NOMO-1 (cell line): Measurements from ENCODE around the gene STARD5.
"Not testable (repeated sequence)": the region's sequence is repeated elsewhere in the genome, so short reads cannot be mapped to it uniquely, and the experiment has no call there.

Source experiments
- DNase-seq, 2 experiments: peaks; one replicate each; lab custom pipeline; 2025; ENCODE audit not compliant: unreplicated experiment in 2 of 2; lab: John Stamatoyannopoulos, UW

STARD5 gene

DNA sequence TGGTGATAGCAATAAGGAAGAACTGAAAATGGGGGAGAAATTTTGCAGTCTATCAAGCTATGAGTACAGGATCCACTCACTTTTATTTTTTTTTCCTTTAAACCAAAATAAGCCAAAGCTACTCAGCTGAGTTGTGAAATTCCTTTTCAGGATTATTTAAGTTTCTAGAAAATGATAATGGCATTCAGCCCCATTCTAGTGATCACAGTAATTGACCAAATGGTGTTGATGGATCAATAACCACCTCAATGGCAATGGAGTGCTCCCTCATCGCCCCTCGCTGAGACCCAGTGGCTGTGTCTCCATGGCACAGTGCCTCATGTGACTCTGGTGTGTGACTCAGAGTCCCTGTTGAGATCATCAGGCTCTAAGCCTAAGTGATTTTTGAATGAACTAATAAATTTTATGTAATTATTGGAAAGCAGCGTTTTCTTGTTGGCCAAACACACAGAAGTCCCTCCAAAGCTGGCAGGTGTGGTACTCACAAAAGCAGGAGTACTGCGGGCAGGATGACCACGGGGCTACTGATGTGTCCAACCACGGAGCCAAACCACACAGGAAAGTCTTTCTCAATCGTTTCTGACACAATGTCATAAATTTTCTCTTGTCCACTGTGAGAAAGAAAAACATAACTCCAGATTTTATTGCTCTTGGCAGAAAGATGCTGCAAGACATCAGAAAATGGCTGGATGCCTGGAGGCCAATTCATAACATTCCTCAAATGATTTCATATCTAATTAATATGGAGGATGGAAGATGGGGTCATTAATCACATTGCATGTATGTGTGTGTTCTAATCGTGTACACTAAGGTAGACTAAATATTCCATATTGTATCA, 14.4 kb upstream of the STARD5 start:
- DNase-seq, result peak; percentile 26 to 63

- DNase-seq, result no peak
Measured at GRCh38 chr15:81337713-81338157, 13.8 kb upstream of the STARD5 start.

- DNase-seq, result no peak
Measured at GRCh38 chr15:81337241-81337640, 13.3 kb upstream of the STARD5 start.

- no peak for DNase-seq
Measured at GRCh38 chr15:81336568-81336967, 12.6 kb upstream of the STARD5 start.

GRCh38 chr15:81335631-81336030, 11.7 kb upstream of the STARD5 start:
- DNase-seq, result no peak

- DNase-seq, result no peak
Measured at GRCh38 chr15:81334768-81335435, 11.0 kb upstream of the STARD5 start.

GRCh38 chr15:81333363-81333762, 9.4 kb upstream of the STARD5 start:
- DNase-seq, result no peak

GRCh38 chr15:81332326-81332725, 8.4 kb upstream of the STARD5 start:
- no peak for DNase-seq

- DNase-seq, result no peak
Measured at GRCh38 chr15:81331600-81331999, 7.7 kb upstream of the STARD5 start.

GRCh38 chr15:81331141-81331540, 7.2 kb upstream of the STARD5 start:
- not testable (repeated sequence) for DNase-seq

- DNase-seq, result no peak
Measured at GRCh38 chr15:81330366-81331090, 6.6 kb upstream of the STARD5 start.

GRCh38 chr15:81329446-81329845, 5.5 kb upstream of the STARD5 start:
- no peak for DNase-seq

- no peak for DNase-seq
Measured at GRCh38 chr15:81327516-81327915, 3.6 kb upstream of the STARD5 start.

DNA sequence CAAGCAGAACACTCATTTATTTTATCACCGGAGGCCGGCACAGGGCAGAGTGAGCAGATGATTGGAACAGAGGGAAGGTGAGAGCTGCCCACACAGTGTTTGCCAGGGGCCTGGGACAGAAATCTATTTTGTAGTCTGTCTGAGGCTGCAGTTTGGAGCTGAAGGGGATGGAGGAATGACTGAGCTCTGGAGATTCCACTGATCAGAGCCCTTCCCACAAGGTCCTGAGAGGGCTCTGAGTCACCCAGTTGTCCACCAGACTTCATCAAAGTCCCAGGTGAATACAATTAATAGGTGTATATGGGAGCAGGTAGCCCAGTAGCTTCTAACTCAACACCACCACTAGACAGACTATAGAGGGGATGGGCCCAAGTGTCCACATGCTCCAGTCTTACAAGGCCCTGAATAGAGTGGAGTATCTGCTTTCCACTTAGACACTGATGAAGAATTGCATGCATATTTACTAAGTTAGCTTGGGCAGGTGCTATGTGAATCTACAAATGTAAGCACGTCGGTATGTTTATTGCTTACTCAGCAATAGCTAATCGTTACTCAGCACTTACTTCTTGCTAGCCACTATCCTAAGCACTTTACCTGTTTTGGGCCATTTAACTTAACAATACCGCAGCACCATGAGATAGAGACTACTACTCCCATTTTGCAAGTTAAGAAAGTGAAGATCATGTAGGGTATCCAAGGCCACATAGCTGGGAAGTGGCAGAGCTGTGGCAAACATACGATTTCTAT, 2.7 kb upstream of the STARD5 start:
- DNase-seq, result no peak

DNA sequence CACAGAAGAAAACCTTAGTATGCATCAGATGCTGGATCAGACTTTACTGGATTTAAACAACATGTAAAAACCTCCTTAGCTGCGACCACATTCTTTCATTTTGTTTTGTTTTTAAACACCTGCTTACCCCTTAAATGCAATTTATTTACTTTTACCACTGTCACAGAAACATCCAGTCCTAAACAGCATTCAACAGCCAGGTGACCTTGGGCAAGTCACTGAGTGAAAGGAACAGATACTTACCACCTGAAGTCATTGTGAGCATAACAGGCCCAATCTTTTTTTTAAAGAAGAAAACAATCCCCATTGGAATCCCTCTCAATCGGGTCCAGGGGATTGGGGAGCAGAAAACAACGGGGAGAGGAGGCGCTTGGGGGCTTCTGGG, 390 bp downstream of the STARD5 start:
- peak in 1 of 2 experiments; percentile 3 for DNase-seq

- DNase-seq, result no peak
Measured at GRCh38 chr15:81322676-81323253, 1.2 kb downstream of the STARD5 start.

DNA sequence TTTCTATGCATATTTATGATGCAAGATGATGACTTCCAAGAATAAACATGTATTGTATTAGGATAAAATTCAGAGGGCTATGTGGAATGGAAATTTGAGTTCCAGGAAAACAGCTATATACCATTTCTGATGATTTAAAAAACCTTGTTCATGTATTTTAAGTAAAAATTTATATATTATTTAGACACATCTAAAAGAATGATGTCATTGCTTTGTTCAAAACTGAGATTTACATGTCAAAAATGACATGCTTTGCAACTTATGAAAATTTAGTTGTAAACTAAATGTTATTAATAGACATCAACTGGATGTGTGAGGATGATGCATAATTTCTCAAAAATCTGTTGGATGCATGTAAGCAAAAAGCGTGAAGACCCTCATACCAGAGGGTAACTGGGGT, 2.3 kb downstream of the STARD5 start:
- no peak for DNase-seq

GRCh38 chr15:81317642-81318017, 6.3 kb downstream of the STARD5 start:
- DNase-seq, result no peak

GRCh38 chr15:81316267-81316666, 7.7 kb downstream of the STARD5 start:
- no peak for DNase-seq

DNA sequence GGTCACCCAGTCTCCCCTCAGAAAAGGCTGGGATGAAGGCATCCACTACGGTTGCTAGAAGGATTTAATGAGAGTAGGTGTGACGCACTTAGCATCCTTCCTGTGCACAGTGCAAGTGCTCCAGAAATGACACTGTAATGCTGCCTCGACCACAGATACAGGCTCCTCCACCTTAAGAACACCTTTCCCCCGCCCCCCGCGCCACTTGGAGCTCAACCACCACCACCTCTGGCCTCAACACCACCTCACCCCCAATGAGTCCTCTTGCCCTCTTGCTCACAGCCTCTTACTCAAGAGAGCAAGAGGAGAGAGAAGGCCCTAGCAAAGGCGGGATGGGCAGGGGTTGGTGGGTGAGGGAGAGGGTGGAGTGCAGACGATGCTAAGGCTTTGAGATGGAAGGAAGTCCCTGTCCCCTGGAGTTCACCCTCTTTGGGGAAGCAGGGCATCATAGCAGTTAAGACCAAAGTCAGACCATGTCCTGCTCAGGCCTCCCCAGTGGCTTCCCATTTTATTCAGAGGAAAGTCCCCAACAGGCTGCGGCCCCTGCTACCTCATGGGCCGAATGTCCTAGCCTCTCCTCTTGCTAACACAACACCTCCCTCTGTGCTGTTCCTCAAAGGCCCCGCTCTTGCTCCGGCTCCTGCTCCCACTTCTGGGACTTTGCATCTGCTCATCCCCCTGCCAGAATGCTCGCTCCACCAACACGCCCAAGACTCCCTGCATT, 8.3 kb downstream of the STARD5 start:
- DNase-seq, result no peak
